ENCODE data around the gene KCTD1.

DNA sequence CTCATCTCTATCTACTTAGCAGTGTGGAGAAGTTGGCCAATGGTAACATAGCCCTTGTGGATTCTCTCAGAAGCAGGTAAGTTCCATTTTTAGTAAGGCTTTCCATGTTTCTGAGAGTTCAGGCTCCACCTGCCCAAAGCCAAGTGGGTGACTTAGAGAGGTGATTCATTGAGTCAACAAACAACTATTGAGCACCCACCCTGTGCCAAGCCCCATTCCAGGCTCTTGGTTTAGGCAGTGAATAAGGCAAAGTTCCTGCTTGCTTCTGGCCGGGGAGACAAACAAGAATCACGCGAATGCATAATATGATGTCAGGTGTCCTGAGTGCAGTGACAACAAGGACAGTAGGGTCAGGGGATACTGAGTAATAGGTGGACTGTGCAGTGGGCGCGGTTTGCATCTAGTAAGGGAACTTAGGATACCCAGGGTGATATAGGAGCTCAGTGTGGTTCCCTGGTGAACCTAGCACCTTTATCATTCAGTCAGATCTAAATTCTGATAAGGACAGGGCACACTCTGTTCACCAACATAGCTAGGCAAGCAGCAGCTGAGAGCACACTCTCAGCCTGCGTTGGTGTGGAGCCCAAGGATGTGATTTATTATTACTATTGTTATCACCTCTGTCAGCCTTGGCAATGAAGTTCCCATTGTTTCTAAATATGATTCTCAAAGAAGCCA, 31.7 kb upstream of the KCTD1 start:
- TF ChIP-seq, protein P1, sequence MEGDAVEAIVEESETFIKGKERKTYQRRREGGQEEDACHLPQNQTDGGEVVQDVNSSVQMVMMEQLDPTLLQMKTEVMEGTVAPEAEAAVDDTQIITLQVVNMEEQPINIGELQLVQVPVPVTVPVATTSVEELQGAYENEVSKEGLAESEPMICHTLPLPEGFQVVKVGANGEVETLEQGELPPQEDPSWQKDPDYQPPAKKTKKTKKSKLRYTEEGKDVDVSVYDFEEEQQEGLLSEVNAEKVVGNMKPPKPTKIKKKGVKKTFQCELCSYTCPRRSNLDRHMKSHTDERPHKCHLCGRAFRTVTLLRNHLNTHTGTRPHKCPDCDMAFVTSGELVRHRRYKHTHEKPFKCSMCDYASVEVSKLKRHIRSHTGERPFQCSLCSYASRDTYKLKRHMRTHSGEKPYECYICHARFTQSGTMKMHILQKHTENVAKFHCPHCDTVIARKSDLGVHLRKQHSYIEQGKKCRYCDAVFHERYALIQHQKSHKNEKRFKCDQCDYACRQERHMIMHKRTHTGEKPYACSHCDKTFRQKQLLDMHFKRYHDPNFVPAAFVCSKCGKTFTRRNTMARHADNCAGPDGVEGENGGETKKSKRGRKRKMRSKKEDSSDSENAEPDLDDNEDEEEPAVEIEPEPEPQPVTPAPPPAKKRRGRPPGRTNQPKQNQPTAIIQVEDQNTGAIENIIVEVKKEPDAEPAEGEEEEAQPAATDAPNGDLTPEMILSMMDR (IDR thresholded peaks at IDR 0.05), result no peak
- no peak for TF ChIP-seq POLR2A (IDR thresholded peaks at IDR 0.05)
